LNCaP clone FGC (cell line): ENCODE data around the gene ARHGEF12.

ENCODE experiments used
- DNase-seq: peaks from one replicate; pipeline ENCODE4 v3.0.0-alpha.2; 2011; ENCODE audit warnings: low read depth
- H3K4me3 ChIP-seq: 2 replicates; pipeline ENCODE4 v1.5.1; 2011; ENCODE audit warnings: mild to moderate bottlenecking, low read depth, low read length, control low read depth
- CTCF ChIP-seq: IDR thresholded peaks from 2 replicates; pipeline ENCODE4 v1.5.1; 2012; ENCODE audit warnings: mild to moderate bottlenecking; ENCODE audit not compliant: control insufficient read depth, insufficient read depth; ENCODE audit errors: extremely low read depth

ARHGEF12 gene

GRCh38 chr11:120317689-120318480 is 18.3 kb upstream of the ARHGEF12 start:
- no peak for DNase-seq
- H3K4me3 ChIP-seq = no peak overlapping the region
- no peak for TF ChIP-seq CTCF

- no peak overlapping the region for H3K4me3 ChIP-seq
- no peak for DNase-seq
- no peak for TF ChIP-seq CTCF
These were observed 17.3 kb upstream of the ARHGEF12 start for GRCh38 chr11:120318906-120319305.

- peak within 1 kb of the TSS; percentile 57 for H3K4me3 ChIP-seq
- TF ChIP-seq CTCF = peak; percentile 38
- no peak for DNase-seq
These were observed 11.0 kb upstream of the ARHGEF12 start, which contains the start of gene TLCD5 for GRCh38 chr11:120324932-120325810. TSS of gene TLCD5 (plus strand) at chr11:120325299. CDS start at chr11:120327442, 2,143 bp downstream.

GRCh38 chr11:120326228-120326627 is 10.0 kb upstream of the ARHGEF12 start:
- peak overlapping the region; percentile 57 for H3K4me3 ChIP-seq
- no peak for TF ChIP-seq CTCF
- no peak for DNase-seq

GRCh38 chr11:120326845-120327281 is 9.3 kb upstream of the ARHGEF12 start:
- no peak for TF ChIP-seq CTCF
- H3K4me3 ChIP-seq = no peak overlapping the region
- peak; percentile 73 for DNase-seq

- DNase-seq = no peak
- no peak overlapping the region for H3K4me3 ChIP-seq
- no peak for TF ChIP-seq CTCF
These were observed 8.9 kb upstream of the ARHGEF12 start for GRCh38 chr11:120327311-120327710.
